Heart left ventricle (tissue), 13 donors: Measurements from ENCODE around the gene MRPS9.

ENCODE experiments used
- POLR2A ChIP-seq, 2 donors: fragments of 450-650 bp; IDR thresholded peaks; one replicate each; pipeline ENCODE4 v1.6.1; 2017; ENCODE audit warnings: antibody characterized with exemption in 2 of 2, mild to moderate bottlenecking in 2 of 2, moderate library complexity in 2 of 2
- TF ChIP-seq, protein P1 (sequence below), 12 donors: fragments of 200-600 bp; sonication (generic) in 4 of 12; IDR thresholded peaks; one replicate each; pipeline versions ENCODE4 v1.5.0 to v1.8.0; 2018 to 2022; ENCODE audit warnings: antibody characterized with exemption in 12 of 12, mild to moderate bottlenecking in 5 of 12
- donor health status: ischemic (EF 13 %, LVEDD 7.1; RV severe dilation, severe dysfunction).
- donor health status: DM: no; HTN: yes; CAD: no.
- donor health status: DM: no; HTN: no; CAD: no.
- donor health status: ischemic (EF 25% LVEDD 6.9; RV normal size, moderate dysfunction).
- donor health status: ischemic (EF 25% LVEDD 5.7; RV mildly dilated, moderate dysfunction).
- donor health status: ischemic (EF 35%, LVEDD 5.7; RV mildly dilated, moderate dysfunction).
- donor health status: nonischemic (EF 11% LVEDD 7.7; RV severe dilation, severe dysfunction).
- donor health status: DM: yes; HTN: yes; CAD: no.
- donor health status: PGD.
- donor health status: ischemic (EF 29% LVEDD 5.4; RV normal size, mild dysfunction).
- donor health status: nonischemic (EF 23%, LVEDD 6.1; RV moderate dilation, normal function).

DNA sequence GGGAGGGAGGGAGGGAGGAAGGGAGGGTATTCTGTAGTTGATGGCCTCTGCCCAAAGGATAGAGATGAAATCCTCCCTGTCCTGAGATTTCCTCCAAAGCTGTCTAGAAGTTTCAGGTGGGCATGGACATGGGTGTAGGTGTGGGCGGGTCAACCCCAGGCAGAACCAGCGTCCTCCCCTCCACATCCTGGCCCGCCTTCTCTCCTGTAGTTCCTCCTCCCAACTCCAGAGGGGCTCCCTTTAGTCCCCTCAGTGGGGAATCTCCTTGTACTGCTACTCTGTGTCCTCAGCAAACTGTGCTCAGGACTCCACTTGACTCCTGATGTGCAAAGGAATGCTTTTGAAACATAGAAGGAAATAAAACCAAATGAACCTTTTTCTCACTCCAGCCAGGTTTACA, 88.1 kb downstream of the MRPS9 start:
- TF ChIP-seq, protein P1, sequence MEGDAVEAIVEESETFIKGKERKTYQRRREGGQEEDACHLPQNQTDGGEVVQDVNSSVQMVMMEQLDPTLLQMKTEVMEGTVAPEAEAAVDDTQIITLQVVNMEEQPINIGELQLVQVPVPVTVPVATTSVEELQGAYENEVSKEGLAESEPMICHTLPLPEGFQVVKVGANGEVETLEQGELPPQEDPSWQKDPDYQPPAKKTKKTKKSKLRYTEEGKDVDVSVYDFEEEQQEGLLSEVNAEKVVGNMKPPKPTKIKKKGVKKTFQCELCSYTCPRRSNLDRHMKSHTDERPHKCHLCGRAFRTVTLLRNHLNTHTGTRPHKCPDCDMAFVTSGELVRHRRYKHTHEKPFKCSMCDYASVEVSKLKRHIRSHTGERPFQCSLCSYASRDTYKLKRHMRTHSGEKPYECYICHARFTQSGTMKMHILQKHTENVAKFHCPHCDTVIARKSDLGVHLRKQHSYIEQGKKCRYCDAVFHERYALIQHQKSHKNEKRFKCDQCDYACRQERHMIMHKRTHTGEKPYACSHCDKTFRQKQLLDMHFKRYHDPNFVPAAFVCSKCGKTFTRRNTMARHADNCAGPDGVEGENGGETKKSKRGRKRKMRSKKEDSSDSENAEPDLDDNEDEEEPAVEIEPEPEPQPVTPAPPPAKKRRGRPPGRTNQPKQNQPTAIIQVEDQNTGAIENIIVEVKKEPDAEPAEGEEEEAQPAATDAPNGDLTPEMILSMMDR (IDR thresholded peaks at IDR 0.05), result no peak
- TF ChIP-seq POLR2A (IDR thresholded peaks at IDR 0.05), result no peak
